ENCODE measurements around the gene ARFRP1. TPM values are rescaled to one million over a fixed set of nuclear protein-coding genes. Genes with fewer than 3 reads are reported as not detected.
A peak's percentile ranks its signal among the peaks of the same experiment; 100 is the strongest.

ARFRP1 gene
- total and polyA plus RNA-seq, 10 donors = 36.7 to 118 (median 67.3) TPM

- TF ChIP-seq POLR2AphosphoS5 (IDR thresholded peaks at IDR 0.05) (peak in 1 of 3 donors; percentile 44), CTCF (IDR thresholded peaks at IDR 0.05 in 8 of 11, conservative IDR thresholded peaks at IDR 0.05 in 3 of 11) (no peak), POLR2A (IDR thresholded peaks at IDR 0.05) (no peak)
- DNase-seq = peak; percentile 64
- no peaks in the 10 kb centered on the region for H3K9me3 ChIP-seq
- H3K4me1 ChIP-seq = peaks cover 34 to 85% (median 62%) of the 10 kb centered on the region in 6 donors
- H3K4me3 ChIP-seq = no peak overlapping the region
- 90 to 96% (median 96%) methylated on average over 18 to 21 of the region's 21 CpGs for WGBS, 5 donors
- peaks cover 0 to 7% (median 0%) of the 10 kb centered on the region in 7 donors for H3K27me3 ChIP-seq (replicated peaks in 1 of 7)
- peaks cover 0 to 54% (median 7%) of the 10 kb centered on the region in 6 donors for H3K36me3 ChIP-seq
- intact Hi-C loops (cut with DNase I; ENCODE audit: low total_unique reads) = no loop called here
- H3K27ac ChIP-seq = peak overlapping the region in 1 of 8 donors; percentile 22
These were observed 13.8 kb downstream of the ARFRP1 start for GRCh38 chr20:63693733-63694583.

- H3K27ac ChIP-seq = peak overlapping the region in 3 of 8 donors; percentile 44 to 90 (median 89)
- peaks cover 0 to 7% (median 0%) of the 10 kb centered on the region in 7 donors for H3K27me3 ChIP-seq (replicated peaks in 1 of 7)
- 89 to 93% (median 90%) methylated on average over 3 to 10 of the region's 10 CpGs for WGBS, 5 donors
- H3K9me3 ChIP-seq = no peaks in the 10 kb centered on the region
- H3K4me3 ChIP-seq = no peak overlapping the region
- peaks cover 0 to 51% (median 7%) of the 10 kb centered on the region in 6 donors for H3K36me3 ChIP-seq
- intact Hi-C loops (cut with DNase I; ENCODE audit: low total_unique reads) = no loop called here
- no peak for TF ChIP-seq POLR2AphosphoS5 (IDR thresholded peaks at IDR 0.05)
- no peak for TF ChIP-seq CTCF (IDR thresholded peaks at IDR 0.05 in 8 of 11, conservative IDR thresholded peaks at IDR 0.05 in 3 of 11)
- TF ChIP-seq POLR2A (IDR thresholded peaks at IDR 0.05) = no peak
- DNase-seq = peak; percentile 66
- peaks cover 28 to 85% (median 60%) of the 10 kb centered on the region in 6 donors for H3K4me1 ChIP-seq
These were observed 14.6 kb downstream of the ARFRP1 start for GRCh38 chr20:63693083-63693732.

DNA sequence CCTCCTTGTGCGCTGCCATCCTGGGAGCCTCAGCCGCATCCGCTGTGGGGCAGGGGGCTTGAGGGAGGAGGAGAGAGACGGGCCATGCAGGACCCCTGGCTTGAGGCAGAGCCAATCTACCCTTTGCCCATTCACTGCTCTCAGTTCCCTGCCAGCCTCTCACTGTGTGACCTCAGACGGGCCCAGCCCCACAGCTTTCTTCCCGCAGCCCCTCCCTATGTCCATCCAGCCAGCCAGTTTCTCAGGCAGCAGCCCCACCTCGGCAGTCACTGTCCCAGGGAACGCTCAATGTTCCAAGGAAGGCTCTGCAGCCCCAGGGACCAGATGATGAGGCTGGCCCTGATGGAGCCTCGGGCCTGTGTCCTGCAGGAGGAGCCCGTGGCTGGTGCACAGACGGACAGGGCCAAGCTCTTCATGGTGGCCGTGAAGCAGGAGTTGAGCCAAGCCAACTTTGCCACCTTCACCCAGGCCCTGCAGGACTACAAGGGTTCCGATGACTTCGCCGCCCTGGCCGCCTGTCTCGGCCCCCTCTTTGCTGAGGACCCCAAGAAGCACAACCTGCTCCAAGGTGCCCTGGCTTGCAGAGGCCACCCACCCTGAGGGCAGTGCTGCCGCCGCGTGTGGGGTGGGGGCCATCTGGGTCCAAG, 15.2 kb downstream of the ARFRP1 start:
- TF ChIP-seq POLR2A (IDR thresholded peaks at IDR 0.05) (no peak), CTCF (IDR thresholded peaks at IDR 0.05 in 8 of 11, conservative IDR thresholded peaks at IDR 0.05 in 3 of 11) (peak in 1 of 11 experiments; percentile 7), POLR2AphosphoS5 (IDR thresholded peaks at IDR 0.05) (peak in 2 of 3 donors; percentile 16 to 47)
- H3K4me1 ChIP-seq = peaks cover 25 to 85% (median 60%) of the 10 kb centered on the region in 6 donors
- H3K9me3 ChIP-seq = no peaks in the 10 kb centered on the region
- H3K27me3 ChIP-seq (replicated peaks in 1 of 7) = peaks cover 0 to 7% (median 0%) of the 10 kb centered on the region in 7 donors
- H3K36me3 ChIP-seq = peaks cover 0 to 44% (median 7%) of the 10 kb centered on the region in 6 donors
- peak; percentile 65 for DNase-seq
- H3K27ac ChIP-seq = peak overlapping the region in 6 of 8 donors; percentile 40 to 90 (median 44)
- intact Hi-C loops (cut with DNase I; ENCODE audit: low total_unique reads) = no loop called here
- 68 to 86% (median 80%) methylated on average over 9 to 20 of the region's 20 CpGs for WGBS, 5 donors
- H3K4me3 ChIP-seq = no peak overlapping the region

Data from spleen (tissue), 11 donors.